GM23338 (cell line): Measurements from ENCODE around the gene NUAK2. TPM values are rescaled to one million over a fixed set of nuclear protein-coding genes. Genes with fewer than 3 reads are reported as not detected.

Experiments
- ATAC-seq: fragments of 200-7000 bp; cut with Tn5 transposase; 3 replicates; pipeline ENCODE4 v1.9.1; 2020
- DNase-seq: peaks from one replicate; pipeline ENCODE4 v3.0.0-alpha.2; 2015; ENCODE audit warnings: low spot score
- H2AFZ ChIP-seq: fragments of 200-600 bp; sonication (generic); 2 replicates; pipeline ENCODE4 v1.8.0; 2016; ENCODE audit warnings: antibody characterized with exemption, mild to moderate bottlenecking, moderate library complexity
- H3F3A ChIP-seq: fragments of 200-600 bp; sonication (generic); replicated peaks from 2 replicates; pipeline ENCODE4 v1.8.0; 2017; ENCODE audit warnings: antibody characterized with exemption, mixed run types, low read depth
- H3K27ac ChIP-seq: fragments of 200-600 bp; sonication (generic); 2 replicates; pipeline ENCODE4 v1.6.1; 2016; ENCODE audit warnings: low read depth
- H3K27me3 ChIP-seq: fragments of 200-600 bp; sonication (generic); 2 replicates; pipeline ENCODE4 v1.8.0; 2016; ENCODE audit warnings: mild to moderate bottlenecking, mixed run types, moderate library complexity; ENCODE audit not compliant: insufficient read depth
- H3K36me3 ChIP-seq: fragments of 200-600 bp; sonication (generic); 2 replicates; pipeline ENCODE4 v1.8.0; 2016; ENCODE audit warnings: mild to moderate bottlenecking; ENCODE audit not compliant: insufficient read depth
- H3K4me1 ChIP-seq: fragments of 200-600 bp; sonication (generic); 2 replicates; pipeline ENCODE4 v1.8.0; 2016; ENCODE audit warnings: mild to moderate bottlenecking, moderate library complexity; ENCODE audit not compliant: insufficient read depth
- H3K4me2 ChIP-seq: fragments of 200-600 bp; sonication (generic); 2 replicates; pipeline ENCODE4 v1.7.1; 2017; ENCODE audit warnings: mixed run types
- H3K4me3 ChIP-seq: fragments of 200-600 bp; sonication (generic); 2 replicates; pipeline ENCODE4 v1.6.1; 2016; ENCODE audit warnings: mixed run types
- H3K79me2 ChIP-seq: fragments of 200-600 bp; sonication (generic); replicated peaks from 2 replicates; pipeline ENCODE4 v1.8.0; 2017; ENCODE audit warnings: mild to moderate bottlenecking; ENCODE audit not compliant: insufficient read depth
- H3K9me2 ChIP-seq: fragments of 200-600 bp; sonication (generic); 2 replicates; pipeline ENCODE4 v1.8.0; 2017; ENCODE audit not compliant: insufficient read depth
- H4K20me1 ChIP-seq: fragments of 200-600 bp; sonication (generic); replicated peaks from 2 replicates; pipeline ENCODE4 v1.8.0; 2017; ENCODE audit warnings: mild to moderate bottlenecking; ENCODE audit not compliant: insufficient read depth
- H3K27ac Mint-ChIP-seq: 2 replicates; pipeline ENCODE4 v1.8.0; 2020; ENCODE audit warnings: inconsistent platforms, mild to moderate bottlenecking, moderate library complexity, mixed read lengths
- H3K27me3 Mint-ChIP-seq: 3 replicates; pipeline ENCODE4 v1.8.0; 2022; ENCODE audit warnings: low read depth, mild to moderate bottlenecking, moderate library complexity, mixed read lengths, inconsistent platforms; ENCODE audit not compliant: insufficient read depth, poor library complexity
- H3K36me3 Mint-ChIP-seq: 3 replicates; pipeline ENCODE4 v1.8.0; 2021; ENCODE audit warnings: low read depth, mild to moderate bottlenecking, inconsistent platforms, moderate library complexity, mixed read lengths
- H3K4me1 Mint-ChIP-seq: 3 replicates; pipeline ENCODE4 v1.8.0; 2020; ENCODE audit warnings: mild to moderate bottlenecking, inconsistent platforms, mixed read lengths
- H3K4me3 Mint-ChIP-seq: 3 replicates; pipeline ENCODE4 v1.8.0; 2021; ENCODE audit warnings: moderate library complexity, mild to moderate bottlenecking, inconsistent platforms, mixed read lengths
- H3K9me3 Mint-ChIP-seq: 3 replicates; pipeline ENCODE4 v1.8.0; 2020; ENCODE audit warnings: moderate library complexity, mild to moderate bottlenecking, inconsistent platforms, mixed read lengths
- EZH2phosphoT487 ChIP-seq: fragments of 200-600 bp; sonication (generic); IDR thresholded peaks from one replicate; pipeline ENCODE4 v1.8.1; 2018; ENCODE audit warnings: antibody characterized with exemption; ENCODE audit not compliant: unreplicated experiment
- JUNB ChIP-seq: IDR thresholded peaks from one replicate; pipeline ENCODE4 v1.6.1; 2016; ENCODE audit warnings: antibody characterized with exemption; ENCODE audit not compliant: unreplicated experiment
- POLR2AphosphoS5 ChIP-seq: IDR thresholded peaks from 2 replicates; pipeline ENCODE4 v1.6.1; 2016; ENCODE audit warnings: antibody characterized with exemption, low read depth
- STAT1 ChIP-seq: IDR thresholded peaks from one replicate; pipeline ENCODE4 v1.6.1; 2016; ENCODE audit warnings: antibody characterized with exemption; ENCODE audit not compliant: unreplicated experiment
- ZNF114 ChIP-seq: fragments of 250-450 bp; sonication (Bioruptor Pico); IDR thresholded peaks from 2 replicates; pipeline ENCODE4 v1.5.0; 2020; ENCODE audit warnings: mild to moderate bottlenecking, moderate library complexity
- ZNF331 ChIP-seq: fragments of 250-450 bp; sonication (Bioruptor Pico); IDR thresholded peaks from 2 replicates; pipeline ENCODE4 v1.5.0; 2020; ENCODE audit warnings: low read depth, mild to moderate bottlenecking, moderate library complexity
- polyA plus RNA-seq: library from polyadenylated mRNA; unstranded; fragments of >200 nt; fragmentation: Nextera tagmentation; extraction: Ambion mirVana; gene quantifications from 2 replicates; pipeline ENCODE4 v1.2.1, GENCODE V29; 2016
- total RNA-seq: library from RNA; depleted of rRNA; stranded (reverse); fragments of >200 nt; shearing (Covaris generic); gene quantifications from 2 replicates; pipeline ENCODE4 v1.2.3, GENCODE V29; 2014
- TF ChIP-seq, protein P1 (sequence below): IDR thresholded peaks from 2 replicates; pipeline ENCODE4 v1.6.1; 2016; ENCODE audit warnings: antibody characterized with exemption
- TF ChIP-seq, protein P2 (sequence below): IDR thresholded peaks from one replicate; pipeline ENCODE4 v1.6.1; 2018; ENCODE audit warnings: antibody characterized with exemption; ENCODE audit not compliant: unreplicated experiment

The NUAK2 gene
- total and polyA plus RNA-seq, 2 experiments from 2014 or later = 7.8 to 15.3 TPM

DNA sequence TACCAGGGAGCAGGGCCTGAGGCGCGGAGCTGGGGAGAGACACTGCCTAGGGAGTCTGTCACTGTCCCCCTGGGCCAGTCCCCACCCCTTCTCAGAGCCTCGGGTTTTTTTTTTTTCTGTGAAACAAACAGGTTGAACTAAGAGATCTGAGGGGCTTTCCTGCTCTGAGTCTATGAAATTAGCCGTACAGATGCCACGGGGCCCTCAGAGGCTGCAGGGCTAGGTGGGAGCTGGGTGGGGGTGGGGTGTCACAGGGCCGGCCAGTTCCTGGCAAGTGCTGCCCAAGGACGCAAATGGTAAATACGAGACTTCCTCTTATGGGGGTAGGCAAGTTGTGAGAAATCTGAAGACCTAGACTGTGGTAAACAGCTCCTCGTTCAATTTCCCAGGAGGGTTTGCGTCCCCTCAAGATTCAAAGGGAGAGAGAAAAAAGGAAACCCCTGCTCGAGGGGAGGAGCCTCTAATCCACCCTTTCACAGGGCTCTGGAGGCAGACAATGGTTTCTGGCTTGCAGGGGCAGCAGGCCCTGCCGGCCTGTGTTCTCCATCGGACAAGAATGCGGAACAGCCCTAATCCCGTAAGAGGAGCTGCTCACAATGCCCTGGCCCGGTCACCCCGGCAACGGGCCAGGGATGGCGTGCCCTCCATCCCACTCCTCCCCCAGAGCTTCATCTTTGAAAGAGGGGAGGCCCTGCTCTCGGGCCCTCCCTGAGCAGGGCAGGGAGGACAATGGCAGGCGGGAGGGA is 7.8 kb downstream of the NUAK2 start (continued):
- no peak for TF ChIP-seq POLR2AphosphoS5
- no peak for TF ChIP-seq EZH2phosphoT487
- no peak for TF ChIP-seq JUNB
- TF ChIP-seq, protein P1, sequence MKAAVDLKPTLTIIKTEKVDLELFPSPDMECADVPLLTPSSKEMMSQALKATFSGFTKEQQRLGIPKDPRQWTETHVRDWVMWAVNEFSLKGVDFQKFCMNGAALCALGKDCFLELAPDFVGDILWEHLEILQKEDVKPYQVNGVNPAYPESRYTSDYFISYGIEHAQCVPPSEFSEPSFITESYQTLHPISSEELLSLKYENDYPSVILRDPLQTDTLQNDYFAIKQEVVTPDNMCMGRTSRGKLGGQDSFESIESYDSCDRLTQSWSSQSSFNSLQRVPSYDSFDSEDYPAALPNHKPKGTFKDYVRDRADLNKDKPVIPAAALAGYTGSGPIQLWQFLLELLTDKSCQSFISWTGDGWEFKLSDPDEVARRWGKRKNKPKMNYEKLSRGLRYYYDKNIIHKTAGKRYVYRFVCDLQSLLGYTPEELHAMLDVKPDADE = no peak
- TF ChIP-seq, protein P2, sequence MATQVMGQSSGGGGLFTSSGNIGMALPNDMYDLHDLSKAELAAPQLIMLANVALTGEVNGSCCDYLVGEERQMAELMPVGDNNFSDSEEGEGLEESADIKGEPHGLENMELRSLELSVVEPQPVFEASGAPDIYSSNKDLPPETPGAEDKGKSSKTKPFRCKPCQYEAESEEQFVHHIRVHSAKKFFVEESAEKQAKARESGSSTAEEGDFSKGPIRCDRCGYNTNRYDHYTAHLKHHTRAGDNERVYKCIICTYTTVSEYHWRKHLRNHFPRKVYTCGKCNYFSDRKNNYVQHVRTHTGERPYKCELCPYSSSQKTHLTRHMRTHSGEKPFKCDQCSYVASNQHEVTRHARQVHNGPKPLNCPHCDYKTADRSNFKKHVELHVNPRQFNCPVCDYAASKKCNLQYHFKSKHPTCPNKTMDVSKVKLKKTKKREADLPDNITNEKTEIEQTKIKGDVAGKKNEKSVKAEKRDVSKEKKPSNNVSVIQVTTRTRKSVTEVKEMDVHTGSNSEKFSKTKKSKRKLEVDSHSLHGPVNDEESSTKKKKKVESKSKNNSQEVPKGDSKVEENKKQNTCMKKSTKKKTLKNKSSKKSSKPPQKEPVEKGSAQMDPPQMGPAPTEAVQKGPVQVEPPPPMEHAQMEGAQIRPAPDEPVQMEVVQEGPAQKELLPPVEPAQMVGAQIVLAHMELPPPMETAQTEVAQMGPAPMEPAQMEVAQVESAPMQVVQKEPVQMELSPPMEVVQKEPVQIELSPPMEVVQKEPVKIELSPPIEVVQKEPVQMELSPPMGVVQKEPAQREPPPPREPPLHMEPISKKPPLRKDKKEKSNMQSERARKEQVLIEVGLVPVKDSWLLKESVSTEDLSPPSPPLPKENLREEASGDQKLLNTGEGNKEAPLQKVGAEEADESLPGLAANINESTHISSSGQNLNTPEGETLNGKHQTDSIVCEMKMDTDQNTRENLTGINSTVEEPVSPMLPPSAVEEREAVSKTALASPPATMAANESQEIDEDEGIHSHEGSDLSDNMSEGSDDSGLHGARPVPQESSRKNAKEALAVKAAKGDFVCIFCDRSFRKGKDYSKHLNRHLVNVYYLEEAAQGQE = no peak
- TF ChIP-seq STAT1 = no peak

DNA sequence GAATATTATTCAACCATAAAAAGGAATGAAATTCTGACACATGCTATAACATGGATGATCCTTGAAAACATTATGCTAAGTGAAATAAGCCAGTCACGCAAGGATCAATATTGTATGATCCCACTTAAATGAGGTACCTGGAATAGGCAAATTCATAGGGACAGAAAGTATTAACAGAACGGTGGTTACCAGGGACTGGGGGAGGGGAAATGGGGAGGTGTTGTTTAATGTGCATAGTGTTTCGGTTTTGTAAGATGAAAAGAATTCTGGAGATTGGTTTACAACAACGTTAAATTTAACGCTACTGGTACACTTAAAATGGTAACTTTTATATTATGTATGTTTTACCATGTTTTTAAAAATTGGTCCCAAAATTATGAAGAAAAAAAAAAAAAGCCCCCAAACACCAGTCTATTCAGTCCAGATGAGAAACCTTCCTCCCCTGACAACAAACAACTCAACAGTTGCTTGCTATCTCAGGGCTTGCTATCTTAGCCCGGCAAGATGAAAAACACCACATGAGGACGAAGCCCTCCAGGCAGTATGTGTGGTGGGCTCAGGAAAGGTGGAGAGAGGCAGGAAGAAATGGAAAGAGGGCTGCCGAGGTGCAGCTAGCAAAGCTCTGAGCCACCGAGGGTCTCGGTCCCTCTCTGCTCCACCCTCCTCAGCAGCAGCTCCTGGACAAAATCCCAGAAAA is 8.5 kb downstream of the NUAK2 start:
- peaks cover 64% of the 10 kb centered on the region for H3K4me1 Mint-ChIP-seq
- peaks cover 10% of the 10 kb centered on the region; the same call in 1 of the 2 replicates for H4K20me1 ChIP-seq
- H3K4me1 ChIP-seq = peaks cover 51% of the 10 kb centered on the region
- H3F3A ChIP-seq = peaks cover 10% of the 10 kb centered on the region
- peak overlapping the region; percentile 68 for H3K4me2 ChIP-seq
- H3K36me3 ChIP-seq = peaks cover 17% of the 10 kb centered on the region
- peak overlapping the region; percentile 27 for H3K4me3 ChIP-seq
- no peaks in the 10 kb centered on the region for H3K9me2 ChIP-seq
- H3K27me3 ChIP-seq = no peaks in the 10 kb centered on the region
- H2AFZ ChIP-seq = no peak overlapping the region
- peaks cover 66% of the 10 kb centered on the region for H3K79me2 ChIP-seq
- ATAC-seq (no peak), DNase-seq (no peak)
- H3K36me3 Mint-ChIP-seq = peaks cover 41% of the 10 kb centered on the region
- peak overlapping the region; percentile 68 for H3K4me3 Mint-ChIP-seq
- TF ChIP-seq JUNB = no peak
- TF ChIP-seq ZNF114 = no peak
- TF ChIP-seq, protein P1 = no peak
- TF ChIP-seq POLR2AphosphoS5 = no peak
- no peak for TF ChIP-seq ZNF331 (CRISPR knock-in tag)
- peak overlapping the region; percentile 97 for H3K27ac Mint-ChIP-seq
- no peaks in the 10 kb centered on the region for H3K9me3 Mint-ChIP-seq
- peak overlapping the region; percentile 97 for H3K27ac ChIP-seq
- H3K27me3 Mint-ChIP-seq = peaks cover 11% of the 10 kb centered on the region
